Fibroblast of lung (primary cell): ENCODE data around the gene SYS1. TPM values are rescaled to one million over a fixed set of nuclear protein-coding genes. Genes with fewer than 3 reads are reported as not detected.

Source experiments
- DNase-seq, 2 donors: peaks; one replicate each; pipeline versions ENCODE4 v3.0.0 to v3.0.0-alpha.2; 2010; ENCODE audit warnings: low read depth in 2 of 2
- H2AFZ ChIP-seq: 2 replicates; pipeline ENCODE4 v1.5.1; 2012; ENCODE audit warnings: low read length, control low read depth, inconsistent platforms
- H3K27ac ChIP-seq: 2 replicates; pipeline ENCODE4 v1.5.1; 2011; ENCODE audit warnings: low read length, control low read depth; ENCODE audit not compliant: insufficient read depth
- H3K27me3 ChIP-seq: 2 replicates; pipeline ENCODE4 v1.5.1; 2011; ENCODE audit warnings: mild to moderate bottlenecking, low read length; ENCODE audit not compliant: control insufficient read depth, insufficient read depth
- H3K36me3 ChIP-seq: 2 replicates; pipeline ENCODE4 v1.5.1; 2011; ENCODE audit warnings: low read length; ENCODE audit not compliant: control insufficient read depth, insufficient read depth
- H3K4me1 ChIP-seq: 2 replicates; pipeline ENCODE4 v1.5.1; 2011; ENCODE audit warnings: low read length; ENCODE audit not compliant: control insufficient read depth, insufficient read depth; ENCODE audit errors: extremely low read depth
- H3K4me2 ChIP-seq: 2 replicates; pipeline ENCODE4 v1.5.1; 2011; ENCODE audit warnings: low read length, control low read depth; ENCODE audit not compliant: insufficient read depth; ENCODE audit errors: extremely low read depth
- H3K4me3 ChIP-seq, 4 experiments: fragments of 200-600 bp in 1 of 4; sonication (generic) in 1 of 4; replicated peaks in 1 of 4; 2 replicates each; pipeline ENCODE4 v1.5.1; 2011 to 2016; ENCODE audit warnings: low read length in 4 of 4, low read depth in 3 of 4, mild to moderate bottlenecking in 3 of 4, control low read depth in 2 of 4, inconsistent platforms in 1 of 4, mixed read lengths in 1 of 4; ENCODE audit not compliant: insufficient read depth in 1 of 4; ENCODE audit errors: control extremely low read depth in 1 of 4
- H3K79me2 ChIP-seq: 2 replicates; pipeline ENCODE4 v1.5.1; 2012; ENCODE audit warnings: mild to moderate bottlenecking, low read length, inconsistent platforms; ENCODE audit not compliant: control insufficient read depth, insufficient read depth
- H3K9ac ChIP-seq: 2 replicates; pipeline ENCODE4 v1.5.1; 2011; ENCODE audit warnings: mild to moderate bottlenecking, low read length, control low read depth; ENCODE audit not compliant: insufficient read depth
- H3K9me3 ChIP-seq: 2 replicates; pipeline ENCODE4 v1.5.1; 2012; ENCODE audit warnings: low read depth, low read length; ENCODE audit not compliant: control insufficient read depth, insufficient read depth
- H4K20me1 ChIP-seq: 2 replicates; pipeline ENCODE4 v1.5.1; 2011; ENCODE audit warnings: low read length; ENCODE audit not compliant: control insufficient read depth, insufficient read depth; ENCODE audit errors: extremely low read depth
- EZH2 ChIP-seq: IDR thresholded peaks from 2 replicates; pipeline ENCODE4 v1.5.1; 2012; ENCODE audit warnings: low read length, control low read depth, mild to moderate bottlenecking; ENCODE audit errors: missing control alignments
- polyA plus RNA-seq, 2 donors: library from polyadenylated mRNA; depleted of rRNA in 1 of 2; stranded (reverse) in 1 of 2; unstranded in 1 of 2; fragments of >200 nt; gene quantifications; 2 replicates each; pipeline ENCODE4 v1.2.1, GENCODE V29; 2011 to 2012; ENCODE audit warnings: missing spikeins in 1 of 2
- total RNA-seq: library from RNA; depleted of rRNA; stranded (reverse); fragments of >200 nt; gene quantifications from 2 replicates; pipeline ENCODE4 v1.2.1, GENCODE V29; 2014
- TF ChIP-seq, protein P1 (sequence below), 2 donors: IDR thresholded peaks in 1 of 2; conservative IDR thresholded peaks in 1 of 2; 1 replicate in 1 of 2; 2 replicates in 1 of 2; pipeline ENCODE4 v1.5.1; 2011 to 2012; ENCODE audit warnings: low read length in 2 of 2, control low read depth in 1 of 2, inconsistent platforms in 1 of 2, low read depth in 1 of 2, mild to moderate bottlenecking in 1 of 2

The SYS1 gene
- total and polyA plus RNA-seq, 2 donors (not counting 1 experiment from before 2014, with no cell fraction given): 20.5 to 23.4 TPM

GRCh38 chr20:45339084-45339483, 23.9 kb upstream of the SYS1 start:
- no peak overlapping the region for H2AFZ ChIP-seq
- TF ChIP-seq, protein P1, sequence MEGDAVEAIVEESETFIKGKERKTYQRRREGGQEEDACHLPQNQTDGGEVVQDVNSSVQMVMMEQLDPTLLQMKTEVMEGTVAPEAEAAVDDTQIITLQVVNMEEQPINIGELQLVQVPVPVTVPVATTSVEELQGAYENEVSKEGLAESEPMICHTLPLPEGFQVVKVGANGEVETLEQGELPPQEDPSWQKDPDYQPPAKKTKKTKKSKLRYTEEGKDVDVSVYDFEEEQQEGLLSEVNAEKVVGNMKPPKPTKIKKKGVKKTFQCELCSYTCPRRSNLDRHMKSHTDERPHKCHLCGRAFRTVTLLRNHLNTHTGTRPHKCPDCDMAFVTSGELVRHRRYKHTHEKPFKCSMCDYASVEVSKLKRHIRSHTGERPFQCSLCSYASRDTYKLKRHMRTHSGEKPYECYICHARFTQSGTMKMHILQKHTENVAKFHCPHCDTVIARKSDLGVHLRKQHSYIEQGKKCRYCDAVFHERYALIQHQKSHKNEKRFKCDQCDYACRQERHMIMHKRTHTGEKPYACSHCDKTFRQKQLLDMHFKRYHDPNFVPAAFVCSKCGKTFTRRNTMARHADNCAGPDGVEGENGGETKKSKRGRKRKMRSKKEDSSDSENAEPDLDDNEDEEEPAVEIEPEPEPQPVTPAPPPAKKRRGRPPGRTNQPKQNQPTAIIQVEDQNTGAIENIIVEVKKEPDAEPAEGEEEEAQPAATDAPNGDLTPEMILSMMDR (conservative IDR thresholded peaks at IDR 0.05 in 1 of 2, IDR thresholded peaks at IDR 0.05 in 1 of 2; ENCODE audit: low read depth in 1 of 2, low read length in 2 of 2): no peak
- TF ChIP-seq EZH2: no peak
- H4K20me1 ChIP-seq: no peaks in the 10 kb centered on the region
- peaks cover 71% of the 10 kb centered on the region for H3K4me1 ChIP-seq
- H3K4me2 ChIP-seq: no peak overlapping the region
- H3K9me3 ChIP-seq: no peaks in the 10 kb centered on the region
- H3K79me2 ChIP-seq: peaks cover 84% of the 10 kb centered on the region
- peak overlapping the region; percentile 99 for H3K27ac ChIP-seq
- H3K27me3 ChIP-seq: no peaks in the 10 kb centered on the region
- peaks cover 20% of the 10 kb centered on the region for H3K36me3 ChIP-seq
- H3K9ac ChIP-seq: no peak overlapping the region
- H3K4me3 ChIP-seq: no peak overlapping the region
- DNase-seq: no peak

DNA sequence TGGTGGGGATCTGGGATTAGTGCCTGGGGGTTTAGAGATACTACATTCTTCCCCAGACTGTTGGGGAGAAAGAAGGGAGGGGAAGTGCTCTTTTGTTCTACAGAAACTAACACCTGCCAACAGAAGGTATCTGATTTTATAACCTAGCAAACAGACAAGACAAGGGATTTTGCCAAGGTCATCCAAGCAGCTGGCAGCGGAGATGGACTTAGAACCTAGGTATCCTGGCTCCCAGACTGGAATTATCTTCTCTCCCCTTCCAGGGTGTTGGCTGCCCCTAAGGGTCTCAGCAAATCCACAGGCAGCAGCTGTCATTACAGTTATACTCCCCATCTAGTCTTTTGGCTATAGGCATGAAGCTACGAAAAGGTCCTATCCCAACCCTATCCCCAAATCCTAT, 23.2 kb upstream of the SYS1 start:
- Histone ChIP-seq H3K9ac (no peak overlapping the region), H3K36me3 (peaks cover 20% of the 10 kb centered on the region), H3K79me2 (peaks cover 85% of the 10 kb centered on the region), H3K27ac (peak overlapping the region; percentile 46), H3K4me1 (peaks cover 75% of the 10 kb centered on the region), H4K20me1 (no peaks in the 10 kb centered on the region), H3K27me3 (no peaks in the 10 kb centered on the region), H3K4me3 (no peak overlapping the region), H3K4me2 (no peak overlapping the region), H3K9me3 (no peaks in the 10 kb centered on the region), H2AFZ (no peak overlapping the region)
- DNase-seq: no peak
- TF ChIP-seq, protein P1 (conservative IDR thresholded peaks at IDR 0.05 in 1 of 2, IDR thresholded peaks at IDR 0.05 in 1 of 2; ENCODE audit: low read depth in 1 of 2, low read length in 2 of 2): no peak
- TF ChIP-seq EZH2: no peak

DNA sequence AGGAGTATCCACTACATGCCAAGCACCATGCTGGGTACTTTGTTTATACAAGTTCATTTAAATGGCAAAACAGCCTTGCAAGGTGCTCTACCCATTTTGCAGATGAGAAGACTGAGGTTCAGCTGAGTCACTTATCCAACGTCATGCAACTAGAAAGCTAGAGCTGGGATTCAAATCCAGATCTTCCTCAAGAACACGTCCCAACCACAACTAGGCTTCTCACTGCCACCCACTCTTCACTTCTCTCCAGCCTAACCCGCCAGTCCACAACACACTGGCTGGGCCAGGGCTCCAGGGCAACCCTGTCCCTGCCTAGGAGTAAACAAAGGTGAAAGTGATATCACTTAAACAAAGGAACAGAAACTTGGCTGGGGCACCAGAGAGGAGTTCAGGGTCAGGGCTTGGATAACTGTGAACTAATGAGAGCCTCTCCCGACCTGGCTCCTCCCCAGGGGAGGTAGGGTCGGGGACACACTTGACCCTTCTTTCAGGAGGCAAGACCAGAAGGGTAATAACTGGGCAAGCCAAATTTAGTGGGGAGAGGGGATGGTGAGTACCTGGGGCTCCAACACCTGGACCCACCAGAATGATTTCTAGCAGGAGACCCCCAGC, 22.6 kb upstream of the SYS1 start:
- no peak for TF ChIP-seq EZH2
- TF ChIP-seq, protein P1 (conservative IDR thresholded peaks at IDR 0.05 in 1 of 2, IDR thresholded peaks at IDR 0.05 in 1 of 2; ENCODE audit: low read depth in 1 of 2, low read length in 2 of 2): no peak
- Histone ChIP-seq H3K9me3 (no peaks in the 10 kb centered on the region), H3K27ac (peak overlapping the region; percentile 46)

More for the DNA sequence above, 22.6 kb upstream of the SYS1 start:
- Histone ChIP-seq H3K27me3 (no peaks in the 10 kb centered on the region), H3K36me3 (peaks cover 18% of the 10 kb centered on the region), H2AFZ (no peak overlapping the region), H3K4me2 (no peak overlapping the region), H3K79me2 (peaks cover 85% of the 10 kb centered on the region), H3K9ac (no peak overlapping the region), H4K20me1 (no peaks in the 10 kb centered on the region), H3K4me3 (no peak overlapping the region), H3K4me1 (peaks cover 77% of the 10 kb centered on the region)
- no peak for DNase-seq
